Activated CD8-positive, alpha-beta memory T cell treated with anti-CD3 and anti-CD28 coated beads for 48 hours (primary cell): ENCODE measurements around the gene UBE3A.

Experiments used
- DNase-seq, 3 experiments: peaks; one replicate each; pipeline ENCODE4 v3.0.0-alpha.2; 2020; ENCODE audit warnings: low read depth in 2 of 3, low spot score in 2 of 3

UBE3A gene

GRCh38 chr15:25333049-25333448 lies 105.8 kb downstream of the UBE3A start:
- no peak for DNase-seq

GRCh38 chr15:25332306-25332705 lies 106.5 kb downstream of the UBE3A start:
- DNase-seq: no peak

- no peak for DNase-seq
These were observed 107.0 kb downstream of the UBE3A start for GRCh38 chr15:25331860-25332259.

GRCh38 chr15:25331404-25331803 lies 107.4 kb downstream of the UBE3A start:
- no peak for DNase-seq

- DNase-seq: no peak
These were observed 109.1 kb downstream of the UBE3A start for GRCh38 chr15:25329696-25330095.

GRCh38 chr15:25327686-25328085 lies 111.1 kb downstream of the UBE3A start:
- no peak for DNase-seq

- no peak for DNase-seq
These were observed 113.6 kb downstream of the UBE3A start for GRCh38 chr15:25325187-25325586.

- DNase-seq: no peak
These were observed 115.4 kb downstream of the UBE3A start for GRCh38 chr15:25323420-25323819.

- DNase-seq: no peak
These were observed 151.0 kb downstream of the UBE3A start for GRCh38 chr15:25287823-25288222.
